H54 (cell line): ENCODE measurements around the gene MBD2.
"Not testable (repeated sequence)": the region's sequence is repeated elsewhere in the genome, so short reads cannot be mapped to it uniquely, and the experiment has no call there.

Experiments used
- DNase-seq: peaks from one replicate; pipeline ENCODE4 v3.0.0; 2011; ENCODE audit warnings: low spot score, mixed read lengths; ENCODE audit not compliant: insufficient read length
- FAIRE-seq: peaks from 3 replicates; lab custom pipeline; 2011; peaks lifted over from hg19 to GRCh38; lab: Jason Lieb, UNC
- POLR2A ChIP-seq: IDR thresholded peaks from 2 replicates; pipeline ENCODE4 v1.6.1; 2011; ENCODE audit warnings: low read depth, mild to moderate bottlenecking, low read length

MBD2 gene, protein sequence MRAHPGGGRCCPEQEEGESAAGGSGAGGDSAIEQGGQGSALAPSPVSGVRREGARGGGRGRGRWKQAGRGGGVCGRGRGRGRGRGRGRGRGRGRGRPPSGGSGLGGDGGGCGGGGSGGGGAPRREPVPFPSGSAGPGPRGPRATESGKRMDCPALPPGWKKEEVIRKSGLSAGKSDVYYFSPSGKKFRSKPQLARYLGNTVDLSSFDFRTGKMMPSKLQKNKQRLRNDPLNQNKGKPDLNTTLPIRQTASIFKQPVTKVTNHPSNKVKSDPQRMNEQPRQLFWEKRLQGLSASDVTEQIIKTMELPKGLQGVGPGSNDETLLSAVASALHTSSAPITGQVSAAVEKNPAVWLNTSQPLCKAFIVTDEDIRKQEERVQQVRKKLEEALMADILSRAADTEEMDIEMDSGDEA

DNA sequence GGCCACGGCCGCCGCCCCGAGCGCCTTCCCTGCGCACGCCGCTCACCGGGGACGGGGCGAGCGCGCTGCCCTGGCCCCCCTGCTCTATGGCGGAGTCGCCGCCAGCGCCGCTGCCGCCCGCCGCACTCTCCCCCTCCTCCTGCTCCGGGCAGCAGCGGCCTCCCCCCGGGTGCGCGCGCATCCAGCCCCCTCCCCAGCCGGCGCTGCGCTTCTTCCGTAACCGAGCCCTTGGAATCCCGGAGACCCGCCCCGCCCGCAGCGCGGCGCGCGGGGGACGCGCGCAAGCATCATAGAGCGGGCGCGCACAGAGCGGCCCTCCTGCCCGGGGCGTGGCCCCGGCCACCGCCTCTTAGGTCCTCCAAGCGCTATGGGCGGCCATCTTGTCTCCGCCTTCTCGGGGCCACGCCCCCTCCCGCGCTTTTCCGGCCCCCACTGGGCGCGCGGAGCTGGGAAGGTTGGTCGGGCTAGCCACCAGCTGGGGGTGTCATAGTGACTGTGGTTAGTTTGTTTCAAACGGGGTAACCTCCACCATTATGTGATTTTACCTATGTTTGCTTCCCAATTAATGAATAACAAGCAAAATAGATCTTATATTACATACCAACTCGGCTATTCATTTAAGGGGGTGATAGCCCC, at the start of gene MBD2:
MBD2 (minus strand) TSS at position 291 of the 636 bp plus-strand sequence; CDS start at position 181, 110 bp downstream.
- peak; percentile 41 for FAIRE-seq

DNA sequence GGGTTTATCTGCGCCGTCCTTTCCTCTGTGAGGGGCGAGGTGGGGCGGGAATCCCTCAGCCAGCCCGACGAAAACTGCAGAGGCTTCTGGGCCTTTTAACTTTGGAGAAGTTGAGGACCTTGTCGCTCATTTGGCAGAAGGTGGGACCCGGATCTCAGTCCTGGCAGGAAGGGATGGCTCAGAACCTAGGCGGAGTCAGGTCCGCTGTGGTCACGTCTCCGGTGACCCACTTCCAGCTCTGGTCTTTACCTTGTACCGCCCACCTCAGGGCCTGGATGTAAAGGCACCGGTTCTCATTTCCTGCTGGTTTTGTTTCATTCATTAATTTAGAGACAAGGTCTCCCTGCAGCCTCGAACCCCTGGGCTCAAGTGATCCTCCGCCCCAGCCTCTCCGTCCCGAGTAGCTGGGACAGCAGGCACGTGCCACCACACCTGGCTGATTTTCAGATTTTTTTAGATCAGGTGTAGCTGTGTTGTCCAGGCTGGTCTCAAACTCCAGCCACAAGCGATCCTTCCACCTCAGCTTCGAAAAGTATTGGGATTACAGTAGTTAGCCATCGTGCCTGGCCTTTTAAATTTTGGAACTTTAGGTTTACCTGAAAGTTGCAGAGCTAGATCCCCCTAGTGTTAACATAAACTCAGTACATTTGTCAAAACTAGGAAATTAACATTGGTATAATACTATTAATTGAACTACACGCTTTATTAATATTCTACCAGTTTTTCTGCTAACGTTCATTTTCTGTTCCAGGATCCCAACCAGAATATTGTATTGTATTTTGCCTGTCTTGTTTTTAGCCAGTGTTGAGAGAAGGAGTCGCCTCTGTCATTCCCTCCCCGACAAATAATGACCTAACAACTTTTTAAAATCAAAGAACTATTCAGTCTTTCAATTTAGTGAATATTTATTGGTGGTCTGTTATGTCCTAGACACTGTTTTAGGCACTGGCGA, 45.7 kb upstream of the MBD2 start:
- DNase-seq (peak; percentile 23), FAIRE-seq (peak; percentile 84)
- no peak; the same call in 1 of the 2 replicates for TF ChIP-seq POLR2A

More for the DNA sequence above, at the start of gene MBD2:
- peak; percentile 53; the same call in 1 of the 2 replicates for TF ChIP-seq POLR2A
- peak; percentile 51 for DNase-seq

DNA sequence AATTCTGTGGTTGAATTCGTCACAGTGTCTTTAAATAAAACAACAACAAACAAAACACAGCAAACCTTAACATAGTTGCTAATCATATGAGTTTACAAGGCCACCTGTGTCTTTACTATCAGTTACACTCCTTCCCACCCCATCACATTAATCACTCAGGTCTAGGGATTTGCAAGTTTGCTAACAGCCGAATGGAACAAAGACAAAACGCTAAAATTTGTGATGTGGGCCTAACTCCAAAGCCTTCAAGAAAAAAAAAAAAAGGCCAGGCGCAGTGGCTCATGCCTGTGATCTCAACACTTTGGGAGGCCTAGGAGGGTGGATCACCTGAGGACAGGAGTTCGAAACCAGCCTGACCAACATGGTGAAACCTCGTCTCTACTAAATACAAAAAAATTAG, 44.3 kb upstream of the MBD2 start:
- no peak for TF ChIP-seq POLR2A
- no peak for FAIRE-seq
- no peak for DNase-seq

DNA sequence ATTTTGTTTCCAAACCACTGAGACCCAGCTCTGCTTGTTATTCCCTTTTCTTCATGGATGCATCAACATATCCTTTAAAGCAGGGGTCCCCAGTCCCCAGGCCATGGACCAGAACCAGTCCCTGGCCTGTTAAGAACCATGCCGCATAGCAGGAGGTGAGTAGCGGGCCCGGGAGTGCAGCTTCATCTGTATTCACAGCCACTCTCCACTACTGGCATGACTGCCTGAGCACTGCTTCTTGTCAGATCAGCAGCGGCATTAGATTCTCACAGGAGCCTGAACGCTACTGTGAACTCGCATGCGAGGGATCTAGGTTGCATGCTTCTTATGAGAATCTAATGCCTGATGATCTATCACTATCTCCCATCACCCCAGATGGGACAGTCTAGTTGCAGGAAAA, 43.2 kb upstream of the MBD2 start:
- no peak for TF ChIP-seq POLR2A
- DNase-seq (no peak), FAIRE-seq (no peak)

DNA sequence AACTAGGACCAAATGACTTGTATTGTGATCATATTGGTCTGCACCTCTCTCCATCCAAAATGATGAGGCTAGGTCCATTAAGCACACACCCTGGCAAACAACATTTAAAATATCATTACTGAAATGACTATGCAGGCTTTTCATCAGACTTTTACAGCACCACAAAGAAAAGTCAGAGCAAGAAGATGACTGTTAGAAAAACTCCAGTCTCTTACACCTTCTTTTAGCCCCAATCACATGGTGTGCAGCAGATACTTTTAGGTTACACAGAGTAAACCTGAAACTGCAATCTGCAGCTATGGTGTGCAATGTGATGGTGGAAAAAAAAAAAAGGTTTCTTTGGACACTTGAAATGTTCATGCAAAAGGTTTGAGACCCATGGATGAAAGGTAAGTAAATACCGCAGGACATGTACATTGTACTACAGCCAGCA, 39.5 kb upstream of the MBD2 start:
- FAIRE-seq (no peak), DNase-seq (no peak)
- TF ChIP-seq POLR2A: no peak

DNA sequence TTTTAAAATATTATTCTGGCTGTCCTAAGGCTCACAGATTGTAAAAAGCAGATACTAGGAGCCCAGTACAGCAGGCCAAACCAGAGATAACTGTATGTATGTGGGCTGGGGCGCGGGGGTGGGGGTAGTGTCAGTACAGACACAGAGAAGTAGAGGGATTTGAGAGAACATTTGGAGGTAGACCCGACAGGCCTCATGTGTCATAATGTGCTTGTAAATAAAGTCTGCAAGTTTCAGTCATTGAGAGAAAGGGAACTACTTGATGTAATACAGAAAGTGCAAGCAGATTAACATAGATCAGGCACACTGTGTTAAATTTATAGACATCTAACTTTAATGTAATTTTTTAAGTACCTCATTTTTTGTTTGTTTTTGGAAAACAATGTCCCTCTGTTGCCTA, 37.4 kb upstream of the MBD2 start:
- FAIRE-seq: no peak
- DNase-seq: no peak

DNA sequence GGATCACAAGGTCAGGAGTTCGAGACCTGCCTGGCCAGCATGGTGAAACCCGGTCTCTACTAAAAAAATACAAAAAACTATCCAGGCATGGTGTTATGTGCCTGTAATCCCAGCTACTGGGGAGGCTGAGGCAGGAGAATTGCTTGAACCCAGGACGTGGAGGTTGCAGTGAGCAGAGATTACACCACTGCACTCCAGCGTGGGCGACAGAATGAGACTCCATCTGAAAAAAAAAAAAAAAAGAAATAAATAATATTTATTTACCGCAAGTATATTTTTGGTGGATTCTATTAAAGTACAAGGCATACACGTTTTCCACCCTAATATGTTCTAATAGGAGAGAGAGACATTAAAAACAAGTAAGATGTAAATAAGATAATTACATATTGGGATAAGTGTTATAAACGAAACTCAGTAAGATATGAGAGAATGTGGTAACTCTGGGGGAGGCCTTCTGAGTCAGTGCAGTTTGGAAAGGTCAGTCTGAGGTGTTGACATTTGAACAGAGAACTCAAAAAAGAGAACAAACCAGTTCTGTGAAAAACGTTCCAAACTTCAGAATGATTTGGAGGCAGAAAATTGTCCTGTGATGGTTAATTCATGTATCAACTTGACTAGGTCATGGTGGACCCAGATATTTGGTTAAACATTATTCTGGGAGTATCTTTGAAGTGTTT, 36.1 kb upstream of the MBD2 start:
- DNase-seq: no peak
- TF ChIP-seq POLR2A: no peak
- FAIRE-seq: no peak

More for the DNA sequence above, 37.4 kb upstream of the MBD2 start:
- TF ChIP-seq POLR2A: no peak

DNA sequence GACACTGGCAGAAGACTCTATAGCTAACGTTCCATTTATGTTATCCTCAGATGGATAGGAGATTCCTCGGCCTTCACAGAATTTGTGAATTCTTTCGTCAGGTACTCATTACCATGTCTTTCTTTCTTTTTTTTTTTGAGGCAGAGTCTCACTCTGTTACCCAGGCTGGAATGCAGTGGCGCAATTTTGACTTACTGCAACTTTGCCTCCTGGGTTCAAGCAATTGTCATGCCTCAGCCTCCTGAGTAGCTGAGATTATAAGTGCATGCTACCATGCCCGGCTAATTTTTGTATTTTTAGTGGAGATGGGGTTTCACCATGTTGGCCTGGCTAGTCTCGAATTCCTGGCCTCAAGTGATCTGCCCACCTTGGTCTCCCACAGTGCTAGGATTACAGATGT, 33.3 kb upstream of the MBD2 start:
- DNase-seq, FAIRE-seq: not testable (repeated sequence)

DNA sequence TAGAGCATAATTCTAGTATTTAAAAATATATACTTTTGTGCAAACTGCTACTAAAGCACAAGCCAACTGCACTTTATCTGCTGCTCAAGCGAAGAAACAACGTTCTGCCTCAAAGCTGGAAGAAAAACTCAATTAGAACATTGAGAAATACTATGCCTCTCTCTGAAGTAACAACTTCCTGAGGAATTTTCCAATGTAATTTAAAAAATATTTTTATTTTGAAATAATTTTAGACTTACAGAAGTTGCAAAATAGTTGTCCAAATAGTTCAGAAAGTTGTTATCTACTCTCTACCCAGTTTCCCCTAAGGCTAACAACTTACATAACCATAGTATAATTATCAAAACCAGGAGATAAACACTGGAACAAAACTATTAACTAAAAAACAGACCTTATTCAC, 32.5 kb upstream of the MBD2 start:
- no peak for TF ChIP-seq POLR2A
- FAIRE-seq: no peak
- no peak for DNase-seq

DNA sequence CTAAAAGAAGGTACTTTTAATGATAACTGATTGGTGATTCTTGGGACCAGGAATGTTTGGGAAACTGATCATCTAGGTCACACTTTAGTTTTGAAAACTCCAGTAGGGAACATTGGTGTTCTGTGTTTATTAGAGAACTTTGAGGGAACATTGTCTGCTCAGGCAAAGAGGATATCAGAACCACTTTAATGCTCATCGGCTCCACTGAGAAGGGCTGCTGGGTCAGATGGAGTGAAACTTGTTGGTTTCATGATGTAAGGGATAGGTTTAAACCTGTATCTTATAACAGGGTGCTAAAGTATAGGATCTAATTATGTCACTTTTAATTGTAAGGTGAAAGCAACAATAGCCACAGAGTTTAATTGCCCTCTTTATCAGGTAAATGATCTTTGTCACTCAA, 30.7 kb upstream of the MBD2 start:
- no peak for TF ChIP-seq POLR2A
- FAIRE-seq: no peak

DNA sequence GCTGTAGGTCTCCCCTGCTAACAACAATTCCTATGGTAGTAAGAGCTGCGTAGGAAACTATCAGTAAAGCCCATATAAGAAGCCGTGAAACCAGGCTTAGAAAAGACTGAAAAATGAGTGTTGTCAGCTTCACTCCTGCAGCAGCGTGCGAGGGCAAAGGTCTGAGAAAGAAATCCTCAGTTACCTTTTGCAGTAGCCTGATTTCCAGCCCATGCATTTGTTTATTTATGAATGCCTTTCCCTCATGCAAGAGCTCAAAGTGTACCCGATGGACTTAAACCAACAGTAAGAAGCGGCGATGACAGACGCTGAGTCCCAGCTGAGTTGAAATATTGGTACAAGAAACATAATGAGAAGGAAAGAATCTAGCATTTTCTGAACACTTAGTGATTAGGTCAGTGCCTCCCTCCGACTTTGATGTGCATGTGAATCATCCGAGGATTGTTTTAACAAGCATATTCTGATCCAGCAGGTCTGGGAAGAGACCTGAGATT, 29.8 kb upstream of the MBD2 start:
- peak; percentile 33 for FAIRE-seq
- TF ChIP-seq POLR2A: no peak
- DNase-seq: no peak

More for the DNA sequence above, 30.7 kb upstream of the MBD2 start:
- DNase-seq: no peak

DNA sequence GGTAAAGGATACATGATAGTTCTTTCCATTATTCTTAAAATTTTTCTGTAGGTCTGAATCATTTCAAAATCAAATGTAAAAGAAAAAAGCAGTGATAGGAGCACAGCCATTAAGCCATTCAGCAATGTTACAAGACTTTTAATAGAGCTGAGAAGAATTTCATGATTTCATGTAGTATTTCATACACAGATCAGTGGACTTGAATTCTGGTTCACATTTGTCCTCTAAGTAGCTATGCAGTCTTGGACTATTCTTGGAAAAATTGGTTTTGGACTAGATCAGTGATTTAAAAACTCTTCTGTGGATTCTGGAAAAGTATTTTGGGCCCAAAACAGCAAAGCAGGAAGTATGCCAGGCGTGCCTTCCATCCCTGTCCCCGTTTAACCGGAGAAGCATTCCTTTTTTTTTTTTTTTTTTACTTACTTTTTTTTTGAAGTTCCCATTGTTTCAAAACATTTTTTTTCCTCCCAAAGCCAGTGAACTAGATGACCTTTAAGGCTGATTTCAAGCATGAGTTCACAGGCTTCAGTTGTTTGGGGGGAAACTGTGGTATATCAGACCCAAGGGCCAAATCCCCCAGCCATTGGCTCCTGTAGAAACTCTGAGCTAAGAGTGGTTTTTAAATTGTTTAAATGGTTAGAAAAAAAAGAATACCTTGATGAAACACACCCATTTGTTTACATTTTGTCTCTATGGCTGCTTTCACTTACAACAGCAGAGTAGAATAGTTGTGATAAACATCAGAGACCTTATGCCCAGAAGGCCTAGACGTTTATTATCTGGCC, 27.3 kb upstream of the MBD2 start:
- FAIRE-seq (no peak), DNase-seq (no peak)
- TF ChIP-seq POLR2A: no peak
